Stimulated activated naive CD8-positive, alpha-beta T cell treated with anti-CD3 and anti-CD28 coated beads, Interleukin-15, amount 100 ng/mL, for 72 hours (primary cell): ENCODE data around the gene PEMT.
"Not testable (repeated sequence)": the region's sequence is repeated elsewhere in the genome, so short reads cannot be mapped to it uniquely, and the experiment has no call there.

ENCODE experiments used
- ATAC-seq: fragments of 150-1000 bp; cut with Tn5 transposase; 2 replicates; pipeline ENCODE4 v1.10.0; 2021; ENCODE audit warnings: mild to moderate bottlenecking, moderate library complexity
- DNase-seq, 2 donors: peaks; one replicate each; pipeline ENCODE4 v3.0.0; 2021 to 2022
- H3K27ac Mint-ChIP-seq, 2 donors: one replicate each; pipeline ENCODE4 v1.8.0; 2022; ENCODE audit warnings: mild to moderate bottlenecking in 2 of 2, mixed read lengths in 2 of 2, moderate library complexity in 2 of 2
- H3K27me3 Mint-ChIP-seq: one replicate; pipeline ENCODE4 v1.8.0; 2022; ENCODE audit warnings: mixed read lengths
- H3K4me1 Mint-ChIP-seq: one replicate; pipeline ENCODE4 v1.8.0; 2022; ENCODE audit warnings: mild to moderate bottlenecking, mixed read lengths
- H3K4me3 Mint-ChIP-seq, 2 donors: one replicate each; pipeline ENCODE4 v1.8.0; 2022; ENCODE audit warnings: mild to moderate bottlenecking in 2 of 2, mixed read lengths in 2 of 2, moderate library complexity in 1 of 2
- H3K9me3 Mint-ChIP-seq, 2 donors: one replicate each; pipeline ENCODE4 v1.8.0; 2022; ENCODE audit warnings: mixed read lengths in 2 of 2

Gene PEMT

DNA sequence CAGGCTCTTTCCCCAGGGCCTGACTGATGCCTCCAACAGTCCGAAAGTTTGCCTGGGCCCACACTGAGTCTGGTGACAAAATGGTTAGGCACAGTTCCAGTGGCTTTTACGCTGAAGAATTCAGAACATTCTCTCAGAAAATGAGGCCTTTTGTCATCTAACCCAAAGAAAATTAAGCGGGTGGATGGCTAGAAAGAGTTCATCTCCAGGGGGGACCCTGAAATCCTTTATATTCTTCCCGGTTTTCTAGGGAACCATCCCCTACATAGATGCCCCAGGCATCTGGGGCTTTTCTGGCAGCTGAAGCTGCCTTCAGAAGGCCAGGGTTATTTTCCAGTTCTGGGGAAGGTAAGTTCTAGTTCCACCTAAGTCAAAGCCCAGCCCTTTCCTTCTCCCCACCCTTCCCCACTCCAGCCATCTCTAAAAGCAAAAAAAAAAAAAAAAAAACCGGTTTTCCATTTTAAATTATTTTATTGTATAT is 97.5 kb downstream of the PEMT start:
- ATAC-seq (no peak), DNase-seq (no peak)
- no peak overlapping the region for H3K4me3 Mint-ChIP-seq
- peaks cover 22% of the 10 kb centered on the region for H3K4me1 Mint-ChIP-seq
- H3K27me3 Mint-ChIP-seq, result peaks cover 18% of the 10 kb centered on the region
- H3K27ac Mint-ChIP-seq, result no peak overlapping the region
- no peaks in the 10 kb centered on the region for H3K9me3 Mint-ChIP-seq

- Mint-ChIP-seq H3K4me3 (no peak overlapping the region), H3K4me1 (peaks cover 26% of the 10 kb centered on the region), H3K9me3 (no peaks in the 10 kb centered on the region), H3K27me3 (peaks cover 18% of the 10 kb centered on the region), H3K27ac (peak overlapping the region in 1 of 2 donors; percentile 6)
- DNase-seq, result no peak
- no peak for ATAC-seq
These were observed 98.1 kb downstream of the PEMT start for GRCh38 chr17:17493249-17493985.

- Mint-ChIP-seq H3K27ac (peak overlapping the region in 1 of 2 donors; percentile 23), H3K4me3 (no peak overlapping the region), H3K27me3 (peaks cover 18% of the 10 kb centered on the region), H3K4me1 (peaks cover 33% of the 10 kb centered on the region), H3K9me3 (no peaks in the 10 kb centered on the region)
- no peak for ATAC-seq
- DNase-seq, result no peak
These were observed 98.9 kb downstream of the PEMT start for GRCh38 chr17:17492571-17492970.

DNA sequence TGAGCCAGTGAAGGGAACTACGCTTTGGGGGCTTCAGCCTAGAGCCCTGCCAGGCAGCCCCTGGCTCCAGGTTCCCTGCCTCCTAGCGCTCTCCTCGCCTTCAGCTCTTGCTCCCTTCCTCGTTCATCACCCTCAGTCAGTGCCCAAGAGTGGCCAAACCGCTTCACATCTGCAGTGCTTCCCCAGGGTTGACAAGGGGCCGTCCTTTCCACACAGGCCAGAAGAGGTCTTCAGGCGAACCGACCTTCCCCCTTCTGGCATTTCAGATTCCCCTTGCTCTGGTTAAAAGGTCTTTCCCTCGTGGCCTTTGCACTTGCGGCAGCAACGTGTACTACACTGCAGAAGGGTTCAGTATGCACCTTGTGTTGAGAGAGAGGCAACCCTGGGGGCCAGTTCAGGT is 99.4 kb downstream of the PEMT start:
- Mint-ChIP-seq H3K4me1 (peaks cover 33% of the 10 kb centered on the region), H3K9me3 (no peaks in the 10 kb centered on the region), H3K27me3 (peaks cover 18% of the 10 kb centered on the region), H3K4me3 (no peak overlapping the region), H3K27ac (no peak overlapping the region)
- ATAC-seq (no peak), DNase-seq (no peak)

DNA sequence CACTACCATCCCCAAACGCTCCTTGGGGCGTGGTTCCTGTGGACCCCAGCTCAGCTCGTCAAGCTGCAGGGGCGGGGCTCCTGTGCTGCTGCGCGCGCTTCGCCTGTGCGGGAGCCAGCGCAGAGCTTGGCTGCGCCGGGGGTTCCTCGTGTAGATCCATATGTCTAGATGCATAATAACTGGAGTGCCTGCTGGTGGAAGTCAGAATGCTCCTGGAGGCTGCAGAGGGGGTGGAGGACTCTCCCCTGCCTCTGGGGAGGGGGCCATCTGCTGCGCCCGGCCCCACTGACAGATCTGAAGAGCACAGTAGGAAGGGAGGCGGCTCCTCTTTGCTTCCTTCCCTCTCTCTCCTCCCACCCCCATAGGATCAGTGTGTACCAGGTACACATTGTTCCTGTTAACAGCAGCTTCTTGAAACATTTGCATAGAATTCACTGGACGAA is 99.9 kb downstream of the PEMT start:
- peaks cover 36% of the 10 kb centered on the region for H3K4me1 Mint-ChIP-seq

DNA sequence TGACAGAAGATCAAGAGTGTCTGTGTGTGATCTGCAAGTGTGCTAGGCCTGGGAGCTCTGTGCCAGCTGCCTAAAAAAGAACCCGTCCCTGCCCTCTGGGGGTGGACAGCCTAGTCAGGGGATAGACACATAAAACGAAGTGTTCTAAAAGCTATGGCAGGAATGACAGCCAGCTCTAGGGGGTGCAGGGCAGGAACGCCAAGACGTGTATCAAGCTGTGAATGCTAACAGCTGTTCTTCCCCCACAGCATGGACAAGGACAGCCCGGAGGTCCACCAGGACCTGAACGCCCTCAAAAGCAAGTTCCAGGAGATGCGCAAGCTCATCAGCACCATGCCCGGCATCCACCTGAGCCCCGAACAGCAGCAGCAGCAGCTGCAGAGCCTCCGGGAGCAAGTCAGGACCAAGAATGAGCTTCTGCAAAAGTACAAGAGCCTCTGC is 100.5 kb downstream of the PEMT start:
- H3K4me1 Mint-ChIP-seq, result peaks cover 41% of the 10 kb centered on the region
- no peak overlapping the region for H3K4me3 Mint-ChIP-seq
- DNase-seq (no peak), ATAC-seq (no peak)
- H3K27ac Mint-ChIP-seq, result no peak overlapping the region
- peaks cover 17% of the 10 kb centered on the region for H3K27me3 Mint-ChIP-seq
- H3K9me3 Mint-ChIP-seq, result no peaks in the 10 kb centered on the region

More for the DNA sequence above, 99.9 kb downstream of the PEMT start:
- no peak for DNase-seq
- no peaks in the 10 kb centered on the region for H3K9me3 Mint-ChIP-seq
- no peak overlapping the region for H3K4me3 Mint-ChIP-seq
- peak overlapping the region in 1 of 2 donors; percentile 77 for H3K27ac Mint-ChIP-seq
- no peak for ATAC-seq
- H3K27me3 Mint-ChIP-seq, result peaks cover 18% of the 10 kb centered on the region

GRCh38 chr17:17487998-17488397 is 103.5 kb downstream of the PEMT start:
- peak overlapping the region; percentile 27 to 88 for H3K27ac Mint-ChIP-seq
- ATAC-seq (no peak), DNase-seq (no peak)
- no peak overlapping the region for H3K4me3 Mint-ChIP-seq
- no peaks in the 10 kb centered on the region for H3K9me3 Mint-ChIP-seq
- no peaks in the 10 kb centered on the region for H3K27me3 Mint-ChIP-seq
- peaks cover 47% of the 10 kb centered on the region for H3K4me1 Mint-ChIP-seq

DNA sequence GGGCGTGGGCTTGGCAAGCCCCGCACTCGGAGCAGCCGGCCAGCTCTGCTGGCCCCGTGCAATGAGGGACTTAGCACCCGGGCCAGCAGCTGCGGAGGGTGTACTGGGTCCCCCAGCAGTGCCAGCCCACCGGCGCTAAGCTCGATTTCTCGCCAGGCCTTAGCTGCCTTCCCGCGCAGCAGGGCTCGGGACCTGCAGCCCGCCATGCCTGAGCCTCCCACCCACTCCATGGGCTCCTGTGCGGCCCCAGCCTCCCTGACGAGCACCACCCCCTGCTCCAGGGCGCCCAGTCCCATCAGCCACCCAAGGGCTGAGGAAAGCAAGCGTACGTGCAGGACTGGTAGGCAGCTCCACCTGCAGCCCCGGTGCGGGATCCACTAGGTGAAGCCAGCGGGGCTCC is 105.1 kb downstream of the PEMT start:
- not testable (repeated sequence) for ATAC-seq, H3K27me3 Mint-ChIP-seq, H3K4me3 Mint-ChIP-seq, H3K27ac Mint-ChIP-seq, DNase-seq, H3K9me3 Mint-ChIP-seq
- H3K4me1 Mint-ChIP-seq, result peaks cover 60% of the 10 kb centered on the region

DNA sequence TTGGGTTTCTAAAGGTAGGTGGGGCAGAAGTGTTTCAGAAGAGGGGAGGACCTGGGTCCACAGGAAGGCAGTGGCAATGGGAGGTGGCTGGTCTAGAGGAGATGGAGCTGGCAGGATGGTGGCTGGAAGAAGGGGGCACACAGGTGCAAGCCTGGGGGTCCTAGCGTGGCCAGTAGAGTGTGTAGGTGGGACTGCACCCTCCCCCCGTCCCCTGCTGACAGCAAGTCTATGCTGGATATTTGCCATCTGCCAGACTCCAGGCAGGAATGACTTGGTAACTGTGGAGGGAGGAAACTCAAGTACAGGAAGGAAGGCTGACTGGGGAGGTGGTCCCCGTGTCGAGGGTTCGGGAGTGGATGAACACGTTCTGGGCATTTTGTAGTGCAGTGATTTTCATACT is 106.1 kb downstream of the PEMT start:
- DNase-seq, result no peak
- H3K27me3 Mint-ChIP-seq, result no peaks in the 10 kb centered on the region
- H3K4me3 Mint-ChIP-seq, result no peak overlapping the region
- H3K27ac Mint-ChIP-seq, result peak overlapping the region in 1 of 2 donors; percentile 42
- no peaks in the 10 kb centered on the region for H3K9me3 Mint-ChIP-seq
- peaks cover 70% of the 10 kb centered on the region for H3K4me1 Mint-ChIP-seq
- no peak for ATAC-seq

GRCh38 chr17:17484451-17484899 is 107.0 kb downstream of the PEMT start:
- peak overlapping the region in 1 of 2 donors; percentile 57 for H3K27ac Mint-ChIP-seq
- DNase-seq, result peak; percentile 24 to 69

DNA sequence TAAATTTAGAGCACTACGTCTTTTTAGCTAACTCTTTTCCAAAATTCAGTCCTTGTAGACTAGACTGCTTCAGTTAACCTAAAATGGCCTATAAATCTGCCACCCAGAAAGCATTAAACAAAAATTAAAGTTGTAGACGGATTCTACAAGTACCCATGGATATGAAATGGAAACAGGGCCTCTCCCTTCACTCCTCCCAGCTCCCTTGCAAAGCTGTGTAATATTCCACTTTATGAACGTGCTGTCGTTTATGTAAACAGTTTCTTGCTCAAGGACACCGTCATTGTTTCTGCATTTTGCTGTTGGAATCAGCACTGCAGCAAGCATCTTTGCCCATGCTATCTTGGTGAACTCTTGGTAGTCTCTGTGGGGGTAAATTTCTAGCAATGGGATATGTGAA is 109.6 kb downstream of the PEMT start:
- Mint-ChIP-seq H3K4me3 (no peak overlapping the region), H3K4me1 (peaks cover 80% of the 10 kb centered on the region)

More at GRCh38 chr17:17484451-17484899, 107.0 kb downstream of the PEMT start:
- H3K4me1 Mint-ChIP-seq, result peaks cover 78% of the 10 kb centered on the region
- H3K27me3 Mint-ChIP-seq, result no peaks in the 10 kb centered on the region
- peak overlapping the region; percentile 35 to 58 for H3K4me3 Mint-ChIP-seq
- peak; percentile 100 for ATAC-seq
- H3K9me3 Mint-ChIP-seq, result no peaks in the 10 kb centered on the region

DNA sequence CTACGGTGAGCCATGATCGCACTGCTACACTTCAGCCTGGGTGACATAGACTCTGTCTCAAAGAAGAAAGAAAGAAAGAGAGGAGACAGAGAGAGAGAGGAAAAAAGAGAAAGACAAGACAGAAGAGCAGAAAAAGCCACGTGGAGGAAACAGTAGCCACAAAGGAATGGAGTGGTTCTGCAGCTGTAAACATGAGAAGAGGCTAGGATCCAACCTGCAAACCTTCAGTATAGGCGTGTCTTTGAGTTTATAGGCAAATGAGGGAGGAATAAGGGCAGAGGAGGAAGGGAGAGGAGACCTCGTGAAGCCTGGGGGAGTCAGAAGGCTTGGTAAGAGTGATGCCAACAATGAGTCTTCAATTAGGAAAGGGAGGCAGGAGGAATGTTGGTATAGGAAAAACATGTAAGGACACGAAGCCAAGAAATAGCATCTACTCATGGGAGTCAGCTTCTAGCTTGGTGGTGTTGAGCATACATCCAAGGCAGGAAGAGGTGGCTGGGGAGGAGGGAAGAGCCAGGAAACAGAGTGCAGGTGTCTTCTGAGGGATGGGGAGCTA is 110.8 kb downstream of the PEMT start:
- Mint-ChIP-seq H3K4me1 (peaks cover 69% of the 10 kb centered on the region), H3K4me3 (peak overlapping the region; percentile 0 to 28), H3K27me3 (no peaks in the 10 kb centered on the region), H3K27ac (peak overlapping the region; percentile 74 to 89), H3K9me3 (no peaks in the 10 kb centered on the region)
- DNase-seq (no peak), ATAC-seq (no peak)

More for the DNA sequence above, 109.6 kb downstream of the PEMT start:
- Mint-ChIP-seq H3K9me3 (no peaks in the 10 kb centered on the region), H3K27ac (no peak overlapping the region), H3K27me3 (no peaks in the 10 kb centered on the region)
- DNase-seq (no peak), ATAC-seq (no peak)

- Mint-ChIP-seq H3K4me1 (peaks cover 56% of the 10 kb centered on the region), H3K27me3 (no peaks in the 10 kb centered on the region), H3K9me3 (no peaks in the 10 kb centered on the region), H3K4me3 (no peak overlapping the region), H3K27ac (no peak overlapping the region)
- no peak for ATAC-seq
- DNase-seq, result no peak
These were observed 112.3 kb downstream of the PEMT start for GRCh38 chr17:17479209-17479608.

DNA sequence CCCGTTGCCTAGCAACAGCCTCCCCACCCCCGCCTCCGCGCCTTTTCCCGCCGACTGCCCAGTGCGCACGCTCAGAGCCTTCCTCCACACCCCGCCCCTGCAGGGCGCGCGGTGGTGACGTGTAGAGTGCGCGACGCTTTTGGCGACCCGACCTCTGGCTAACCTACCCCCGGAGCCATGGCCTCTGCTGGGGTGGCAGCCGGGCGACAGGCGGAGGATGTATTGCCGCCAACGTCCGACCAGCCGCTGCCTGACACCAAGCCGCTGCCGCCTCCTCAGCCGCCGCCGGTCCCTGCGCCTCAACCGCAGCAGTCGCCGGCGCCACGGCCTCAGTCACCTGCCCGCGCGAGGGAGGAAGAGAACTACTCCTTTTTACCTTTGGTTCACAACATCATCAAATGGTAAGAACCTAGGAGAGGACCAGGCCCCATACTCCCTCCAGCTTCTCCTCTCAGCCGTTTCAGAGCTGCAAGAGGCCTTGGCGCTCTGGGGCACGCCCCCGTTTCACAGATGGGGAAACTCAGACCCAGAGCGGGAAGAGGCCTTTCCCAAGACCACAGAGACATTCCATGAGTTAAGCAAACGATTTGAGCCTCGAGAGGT is 114.5 kb downstream of the PEMT start, which contains the start of gene MED9:
TSS of gene MED9 (plus strand) at position 136 of the 603 bp plus-strand sequence. CDS start at position 178, 42 bp downstream.
- Mint-ChIP-seq H3K27me3 (peaks cover 8% of the 10 kb centered on the region), H3K27ac (peak within 1 kb of the TSS; percentile 90 to 97), H3K4me3 (peak within 1 kb of the TSS; percentile 88), H3K9me3 (no peaks in the 10 kb centered on the region), H3K4me1 (peaks cover 48% of the 10 kb centered on the region)
- DNase-seq (peak; percentile 93 to 94), ATAC-seq (peak; percentile 100)

GRCh38 chr17:17474341-17474740 is 117.2 kb downstream of the PEMT start:
- H3K27ac Mint-ChIP-seq, result no peak overlapping the region
- no peak for DNase-seq

More at GRCh38 chr17:17474341-17474740, 117.2 kb downstream of the PEMT start:
- Mint-ChIP-seq H3K4me1 (peaks cover 28% of the 10 kb centered on the region), H3K4me3 (no peak overlapping the region), H3K27me3 (peaks cover 8% of the 10 kb centered on the region), H3K9me3 (no peaks in the 10 kb centered on the region)
- ATAC-seq, result no peak
